B cell (primary cell): ENCODE measurements around the gene NANOS1. TPM values are rescaled to one million over a fixed set of nuclear protein-coding genes. Genes with fewer than 3 reads are reported as not detected.

Experiments used
- ATAC-seq: fragments of 200-7000 bp; cut with Tn5 transposase; one replicate; pipeline ENCODE4 v1.10.0; 2021; ENCODE audit warnings: low read depth, mild to moderate bottlenecking, moderate number of reproducible peaks, moderate library complexity
- CTCF ChIA-PET: fragments of 350-600 bp; sonication (Branson Sonifier 250); formaldehyde crosslinking; loops from one replicate; lab custom pipeline; 2021; ENCODE audit warnings: antibody characterized with exemption, inconsistent platforms; lab: Charles Lee
- POLR2A ChIA-PET: fragments of 350-600 bp; sonication (Branson Sonifier 250); formaldehyde crosslinking; loops from one replicate; lab custom pipeline; 2021; ENCODE audit warnings: antibody characterized with exemption; lab: Charles Lee
- DNase-seq: peaks from one replicate; pipeline ENCODE4 v3.0.0; 2013
- H2AFZ ChIP-seq: 2 replicates; pipeline ENCODE4 v1.6.1; 2012; ENCODE audit warnings: mild to moderate bottlenecking, low read depth, low read length; ENCODE audit not compliant: insufficient read depth, poor library complexity, severe bottlenecking
- H3K27ac ChIP-seq, 2 donors: 1 replicate in 1 of 2; 2 replicates in 1 of 2; pipeline ENCODE4 v1.5.1; 2012 to 2013; ENCODE audit warnings: low read length in 2 of 2, mild to moderate bottlenecking in 2 of 2, moderate library complexity in 1 of 2
- H3K27me3 ChIP-seq, 4 experiments: fragments of 200-600 bp in 1 of 4; sonication (generic) in 1 of 4; replicated peaks in 1 of 4; 1 replicate in 2 of 4; 2 replicates in 2 of 4; pipeline versions ENCODE4 v1.6.1 to v1.7.0; 2013 to 2016; ENCODE audit warnings: low read length in 3 of 4, mild to moderate bottlenecking in 2 of 4, mixed read lengths in 1 of 4, moderate library complexity in 1 of 4; ENCODE audit not compliant: insufficient read depth in 4 of 4, control insufficient read depth in 3 of 4; ENCODE audit errors: control extremely low read depth in 1 of 4
- H3K36me3 ChIP-seq, 2 experiments: replicated peaks in 1 of 2; 1 replicate in 1 of 2; 2 replicates in 1 of 2; pipeline versions ENCODE4 v1.6.1 to v1.7.1; 2013; ENCODE audit warnings: low read length in 1 of 2; ENCODE audit not compliant: insufficient read depth in 2 of 2, control insufficient read depth in 1 of 2; ENCODE audit errors: control extremely low read depth in 1 of 2, extremely low read depth in 1 of 2
- H3K4me1 ChIP-seq, 2 donors: fragments of 200-600 bp in 1 of 2; sonication (generic) in 1 of 2; 1 replicate in 1 of 2; 2 replicates in 1 of 2; pipeline versions ENCODE4 v1.5.1 to v1.6.1; 2013 to 2017; ENCODE audit warnings: low read length in 2 of 2; ENCODE audit not compliant: control insufficient read depth in 2 of 2, insufficient read depth in 2 of 2
- H3K4me2 ChIP-seq: replicated peaks from 2 replicates; pipeline ENCODE3; 2012; ENCODE audit warnings: mild to moderate bottlenecking, low read depth, low read length; ENCODE audit not compliant: poor library complexity, severe bottlenecking
- H3K4me3 ChIP-seq, 5 experiments: fragments of 200-600 bp in 1 of 5; sonication (generic) in 1 of 5; 1 replicate in 3 of 5; 2 replicates in 2 of 5; pipeline versions ENCODE4 v1.5.1 to v1.7.0; 2011 to 2016; ENCODE audit warnings: low read length in 4 of 5, mild to moderate bottlenecking in 4 of 5, low read depth in 2 of 5, control low read depth in 1 of 5, moderate library complexity in 1 of 5; ENCODE audit not compliant: insufficient read depth in 1 of 5; ENCODE audit errors: control extremely low read depth in 1 of 5, extremely low read depth in 1 of 5
- H3K79me2 ChIP-seq: fragments of 200-600 bp; sonication (generic); one replicate; pipeline ENCODE4 v1.6.0; 2016; ENCODE audit warnings: low read length; ENCODE audit not compliant: control insufficient read depth, insufficient read depth
- H3K9ac ChIP-seq: fragments of 200-600 bp; sonication (generic); 2 replicates; pipeline ENCODE4 v1.6.1; 2017; ENCODE audit warnings: mild to moderate bottlenecking, low read length, moderate library complexity
- H3K9me3 ChIP-seq, 3 donors: one replicate each; pipeline versions ENCODE4 v1.6.1 to v1.7.1; 2013; ENCODE audit warnings: low read length in 2 of 3; ENCODE audit not compliant: control insufficient read depth in 2 of 3, insufficient read depth in 1 of 3; ENCODE audit errors: control extremely low read depth in 1 of 3
- H4K20me1 ChIP-seq: 2 replicates; pipeline ENCODE4 v1.6.0; 2012; ENCODE audit warnings: mild to moderate bottlenecking, low read length; ENCODE audit not compliant: insufficient read depth, control insufficient read depth, poor library complexity, severe bottlenecking
- H3K27ac Mint-ChIP-seq: one replicate; pipeline ENCODE4 v1.8.0; 2021; ENCODE audit warnings: mixed read lengths
- H3K27me3 Mint-ChIP-seq: one replicate; pipeline ENCODE4 v1.8.0; 2021; ENCODE audit warnings: mixed read lengths
- H3K4me1 Mint-ChIP-seq: one replicate; pipeline ENCODE4 v1.8.0; 2021; ENCODE audit warnings: mixed read lengths
- H3K4me3 Mint-ChIP-seq: one replicate; pipeline ENCODE4 v1.8.0; 2021; ENCODE audit warnings: mixed read lengths
- H3K9me3 Mint-ChIP-seq: one replicate; pipeline ENCODE4 v1.8.0; 2022; ENCODE audit warnings: mixed read lengths; ENCODE audit not compliant: insufficient read depth
- EZH2 ChIP-seq: IDR thresholded peaks from 2 replicates; pipeline ENCODE4 v1.6.1; 2012; ENCODE audit warnings: borderline replicate concordance, low read depth, mild to moderate bottlenecking, moderate library complexity, low read length; ENCODE audit not compliant: insufficient read depth, poor library complexity, severe bottlenecking
- WGBS: methylation state at CpG from one replicate; pipeline ENCODE4 v1.1.5; 2013; ENCODE audit warnings: missing lambda C conversion rate; ENCODE audit not compliant: insufficient coverage; 5-methylcytosine and 5-hydroxymethylcytosine counted together
- intact Hi-C: fragments of 100-400 bp; cut with micrococcal nuclease; formaldehyde crosslinking; loops from one replicate; pipeline ENCODE4 v1.10.0; 2022
- polyA plus RNA-seq: library from polyadenylated mRNA; depleted of rRNA; stranded (reverse); fragments of >200 nt; gene quantifications from 2 replicates; pipeline ENCODE4 v1.2.3, GENCODE V29; 2012
- small RNA-seq: library from RNA; depleted of rRNA; stranded (forward); fragments of <200 nt; gene quantifications from one replicate; pipeline ENCODE3, GENCODE V24; 2012; ENCODE audit warnings: low replicate concordance, low read depth; ENCODE audit not compliant: insufficient read length
- total RNA-seq, 2 donors: library from RNA; stranded (reverse); fragments of 120-200 nt in 1 of 2; gene quantifications; 1 replicate in 1 of 2; 2 replicates in 1 of 2; pipeline versions ENCODE4 v1.2.3 to v1.2.4, GENCODE V29; 2013 to 2022
- TF ChIP-seq, protein P1 (sequence below): fragments of 200-600 bp; IDR thresholded peaks from one replicate; pipeline ENCODE4 v1.8.0; 2022; ENCODE audit warnings: antibody characterized with exemption, mild to moderate bottlenecking

NANOS1 gene
- total and polyA plus RNA-seq, 2 donors (not counting 1 experiment from before 2014, with no cell fraction given): 0.16 to 0.69 TPM

DNA sequence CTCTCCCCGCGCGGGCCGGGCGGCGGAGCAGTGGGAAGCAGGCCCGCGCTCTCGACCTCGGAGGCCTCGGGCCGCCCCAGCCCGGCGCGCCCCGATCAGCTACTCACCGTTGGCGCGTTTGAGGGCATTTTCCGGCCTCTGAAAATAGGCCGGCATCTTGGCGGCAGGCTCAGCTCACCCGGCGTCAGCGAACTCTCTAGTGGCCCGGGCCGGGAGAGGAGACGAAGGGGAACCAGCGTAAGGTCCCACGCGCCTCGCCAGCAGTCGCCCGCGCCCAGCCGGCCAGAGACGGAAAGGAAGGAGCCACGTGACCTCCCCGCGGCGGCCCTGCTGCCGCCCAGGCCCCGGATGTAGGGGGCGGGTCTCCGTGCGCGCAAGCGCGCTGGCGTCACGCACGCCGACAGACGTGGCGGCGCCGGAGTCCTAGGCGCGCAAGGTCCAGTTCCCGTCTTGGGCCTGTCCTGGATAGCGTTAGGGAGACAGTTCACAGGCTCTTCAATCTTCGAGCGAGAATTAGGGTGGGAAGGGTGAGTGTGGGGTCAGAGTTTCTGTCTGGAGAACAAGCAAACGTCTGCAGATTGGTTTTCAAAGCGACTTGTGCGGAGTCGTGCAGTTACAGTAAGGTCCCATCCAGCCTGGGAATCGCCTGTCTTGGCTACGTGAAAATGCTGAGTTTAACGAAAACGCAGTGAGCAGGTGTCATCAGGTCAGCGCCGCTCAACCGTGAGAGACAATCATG is 51.2 kb downstream of the NANOS1 start, which contains the start of gene EIF3A:
EIF3A (minus strand) TSS at position 297 of the 739 bp plus-strand sequence; CDS start at position 156, 141 bp downstream.
- Histone ChIP-seq H4K20me1 (peaks cover 47% of the 10 kb centered on the region), H3K79me2 (peaks cover 52% of the 10 kb centered on the region), H3K9ac (peak within 1 kb of the TSS; percentile 96), H3K9me3 (peaks cover 0 to 4% (median 0%) of the 10 kb centered on the region in 3 donors), H3K4me1 (peaks cover 36 to 52% of the 10 kb centered on the region in 2 donors), H2AFZ (peak within 1 kb of the TSS; percentile 84), H3K27ac (peak within 1 kb of the TSS; percentile 92 to 97), H3K4me2 (peak within 1 kb of the TSS; percentile 82), H3K27me3 (no peaks in the 10 kb centered on the region), H3K4me3 (peak within 1 kb of the TSS; percentile 69 to 93 (median 86)), H3K36me3 (peaks cover 0 to 2% of the 10 kb centered on the region in 2 experiments)
- ChIA-PET POLR2A (interaction anchor here (0.7 to 2.3 kb wide), 2 partner anchors 24 to 96 kb away, joined by 4 to 10 read pairs; partner anchors contain the start of gene DENND10), CTCF (no interaction called here)
- peaks cover 50% of the 10 kb centered on the region for H3K4me1 Mint-ChIP-seq
- no peaks in the 10 kb centered on the region for H3K9me3 Mint-ChIP-seq
- TF ChIP-seq, protein P1, sequence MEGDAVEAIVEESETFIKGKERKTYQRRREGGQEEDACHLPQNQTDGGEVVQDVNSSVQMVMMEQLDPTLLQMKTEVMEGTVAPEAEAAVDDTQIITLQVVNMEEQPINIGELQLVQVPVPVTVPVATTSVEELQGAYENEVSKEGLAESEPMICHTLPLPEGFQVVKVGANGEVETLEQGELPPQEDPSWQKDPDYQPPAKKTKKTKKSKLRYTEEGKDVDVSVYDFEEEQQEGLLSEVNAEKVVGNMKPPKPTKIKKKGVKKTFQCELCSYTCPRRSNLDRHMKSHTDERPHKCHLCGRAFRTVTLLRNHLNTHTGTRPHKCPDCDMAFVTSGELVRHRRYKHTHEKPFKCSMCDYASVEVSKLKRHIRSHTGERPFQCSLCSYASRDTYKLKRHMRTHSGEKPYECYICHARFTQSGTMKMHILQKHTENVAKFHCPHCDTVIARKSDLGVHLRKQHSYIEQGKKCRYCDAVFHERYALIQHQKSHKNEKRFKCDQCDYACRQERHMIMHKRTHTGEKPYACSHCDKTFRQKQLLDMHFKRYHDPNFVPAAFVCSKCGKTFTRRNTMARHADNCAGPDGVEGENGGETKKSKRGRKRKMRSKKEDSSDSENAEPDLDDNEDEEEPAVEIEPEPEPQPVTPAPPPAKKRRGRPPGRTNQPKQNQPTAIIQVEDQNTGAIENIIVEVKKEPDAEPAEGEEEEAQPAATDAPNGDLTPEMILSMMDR: no peak
- TF ChIP-seq EZH2: no peak
- WGBS: under 1% methylated on average over 74 of the region's 74 CpGs
- H3K4me3 Mint-ChIP-seq: peak within 1 kb of the TSS; percentile 96
- peak within 1 kb of the TSS; percentile 96 for H3K27ac Mint-ChIP-seq
- DNase-seq (peak; percentile 95), ATAC-seq (peak; percentile 81)
- intact Hi-C loops: loop anchor here (1.0 to 10.0 kb wide), 8 partner anchors 24 to 517 kb away; partner anchors contain the start of genes CACUL1, DENND10, GRK5 and PRDX3
- no peaks in the 10 kb centered on the region for H3K27me3 Mint-ChIP-seq

Small RNA genes lying within 50 kb of the gene (small RNA-seq; reads per million reads assigned to genes)
- gene RF00413: not detected
- gene SNORA19: 84.1 reads per million, percentile 94 among the genes with 10 or more reads in this experiment

Other genes with a start within 250 kb of the NANOS1 start
- 94.3 and 94.5 TPM in 2 replicates for gene EIF3A, start 51.1 kb downstream of the NANOS1 start, total RNA-seq
- gene EIF3A, start 51.1 kb downstream of the NANOS1 start, polyA plus RNA-seq: 8.8 and 16.4 TPM in 2 replicates
- gene DENND10, start 74.4 kb downstream of the NANOS1 start, total RNA-seq: 24.4 and 30.0 TPM in 2 replicates
- gene DENND10, start 74.4 kb downstream of the NANOS1 start, polyA plus RNA-seq: 15.4 and 16.6 TPM in 2 replicates
- 8.4 and 9.8 TPM in 2 replicates for gene SFXN4, start 136.0 kb downstream of the NANOS1 start, total RNA-seq
- gene SFXN4, start 136.0 kb downstream of the NANOS1 start, polyA plus RNA-seq: 12.6 and 15.4 TPM in 2 replicates
- gene PRDX3, start 149.1 kb downstream of the NANOS1 start, total RNA-seq: 36.2 and 36.3 TPM in 2 replicates
- 16.7 and 18.0 TPM in 2 replicates for gene PRDX3, start 149.1 kb downstream of the NANOS1 start, polyA plus RNA-seq
- 54.8 and 57.2 TPM in 2 replicates for gene GRK5, start 177.9 kb downstream of the NANOS1 start, total RNA-seq
- gene GRK5, start 177.9 kb downstream of the NANOS1 start, polyA plus RNA-seq: 21.9 and 22.9 TPM in 2 replicates